ENCODE measurements around the gene HAGHL. TPM values are rescaled to one million over a fixed set of nuclear protein-coding genes. Genes with fewer than 3 reads are reported as not detected.

Gene HAGHL
- total RNA-seq, 1 experiment from 2014 or later: 74.8 TPM

GRCh38 chr16:732332-732731, 5.4 kb downstream of the HAGHL start:
- no peaks in the 10 kb centered on the region for H4K20me1 ChIP-seq (ENCODE audit: insufficient read depth)
- H3K79me2 ChIP-seq (ENCODE audit: insufficient read depth, low read length): peaks cover 19% of the 10 kb centered on the region; the same call in 1 of the 2 replicates
- DNase-seq (ENCODE audit: low read depth, low spot score) (no peak), ATAC-seq (no peak)
- no peak overlapping the region for H3K9ac ChIP-seq (ENCODE audit: low read length)
- TF ChIP-seq, protein P1, sequence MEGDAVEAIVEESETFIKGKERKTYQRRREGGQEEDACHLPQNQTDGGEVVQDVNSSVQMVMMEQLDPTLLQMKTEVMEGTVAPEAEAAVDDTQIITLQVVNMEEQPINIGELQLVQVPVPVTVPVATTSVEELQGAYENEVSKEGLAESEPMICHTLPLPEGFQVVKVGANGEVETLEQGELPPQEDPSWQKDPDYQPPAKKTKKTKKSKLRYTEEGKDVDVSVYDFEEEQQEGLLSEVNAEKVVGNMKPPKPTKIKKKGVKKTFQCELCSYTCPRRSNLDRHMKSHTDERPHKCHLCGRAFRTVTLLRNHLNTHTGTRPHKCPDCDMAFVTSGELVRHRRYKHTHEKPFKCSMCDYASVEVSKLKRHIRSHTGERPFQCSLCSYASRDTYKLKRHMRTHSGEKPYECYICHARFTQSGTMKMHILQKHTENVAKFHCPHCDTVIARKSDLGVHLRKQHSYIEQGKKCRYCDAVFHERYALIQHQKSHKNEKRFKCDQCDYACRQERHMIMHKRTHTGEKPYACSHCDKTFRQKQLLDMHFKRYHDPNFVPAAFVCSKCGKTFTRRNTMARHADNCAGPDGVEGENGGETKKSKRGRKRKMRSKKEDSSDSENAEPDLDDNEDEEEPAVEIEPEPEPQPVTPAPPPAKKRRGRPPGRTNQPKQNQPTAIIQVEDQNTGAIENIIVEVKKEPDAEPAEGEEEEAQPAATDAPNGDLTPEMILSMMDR (IDR thresholded peaks at IDR 0.05 in 2 of 3, conservative IDR thresholded peaks at IDR 0.05 in 1 of 3; ENCODE audit: borderline replicate concordance in 1 of 3, insufficient read depth in 1 of 3, low read depth in 2 of 3, low read length in 2 of 3): no peak
- TF ChIP-seq SIN3A (IDR thresholded peaks at IDR 0.05; ENCODE audit: low read depth) (no peak), POLR2AphosphoS5 (IDR thresholded peaks at IDR 0.05; ENCODE audit: low read depth, low read length) (no peak), RAD21 (IDR thresholded peaks at IDR 0.05; ENCODE audit: low read depth) (no peak)
- intact Hi-C loops (cut with micrococcal nuclease): no loop called here
- H2AFZ ChIP-seq (ENCODE audit: low read depth, low read length, poor library complexity, severe bottlenecking): no peak overlapping the region
- H3K27me3 ChIP-seq (ENCODE audit: insufficient read depth, low read length): no peaks in the 10 kb centered on the region
- no peak overlapping the region for H3K4me2 ChIP-seq (ENCODE audit: low read length)
- H3K27ac ChIP-seq (ENCODE audit: low read depth, low read length): 0 out of 2 replicates have a peak overlapping the region, but pooled peaks have one; percentile 11
- ChIA-PET POLR2A (interaction anchor here (0.6 to 1.4 kb wide), 2 partner anchors 9 to 13 kb away, joined by 3 read pairs; partner anchors contain the start of gene CIAO3), RAD21 (ENCODE audit: low non-redundant PET in 1 of 2, low total read pairs in 2 of 2, uncharacterized antibody in 2 of 2, unreplicated experiment in 2 of 2) (interaction anchor here in 1 of 2 experiments (0.6 kb wide), 1 partner anchor 100 kb away, joined by 3 read pairs; no protein-coding TSS in a partner anchor), CTCF (no interaction called here)
- no TSS peak for BruUV-seq (replicated peaks)
- no peaks in the 10 kb centered on the region for H3K9me2 ChIP-seq (ENCODE audit: insufficient read depth)
- H3K36me3 ChIP-seq (ENCODE audit: control insufficient read depth in 1 of 2, insufficient read depth in 2 of 2, low read length in 2 of 2): peaks cover 6 to 13% of the 10 kb centered on the region in 2 experiments
- H3K9me3 ChIP-seq (ENCODE audit: control insufficient read depth in 1 of 2, insufficient read depth in 1 of 2, low read depth in 1 of 2, low read length in 2 of 2): no peaks in the 10 kb centered on the region
- H3K4me1 ChIP-seq (ENCODE audit: control insufficient read depth in 1 of 2, insufficient read depth in 2 of 2, low read length in 2 of 2): peaks cover 0 to 14% of the 10 kb centered on the region in 2 experiments; a peak in 3 of 4 replicates
- no peak overlapping the region for H3K4me3 ChIP-seq (replicated peaks in 1 of 2; ENCODE audit: low read depth in 1 of 2, low read length in 2 of 2)

- Histone ChIP-seq H3K36me3 (ENCODE audit: control insufficient read depth in 1 of 2, insufficient read depth in 2 of 2, low read length in 2 of 2) (peaks cover 6 to 16% of the 10 kb centered on the region in 2 experiments), H3K9me2 (ENCODE audit: insufficient read depth) (no peaks in the 10 kb centered on the region), H4K20me1 (ENCODE audit: insufficient read depth) (no peaks in the 10 kb centered on the region), H2AFZ (ENCODE audit: low read depth, low read length, poor library complexity, severe bottlenecking) (no peak overlapping the region), H3K9ac (ENCODE audit: low read length) (no peak overlapping the region), H3K4me3 (replicated peaks in 1 of 2; ENCODE audit: low read depth in 1 of 2, low read length in 2 of 2) (no peak overlapping the region), H3K4me2 (ENCODE audit: low read length) (no peak overlapping the region), H3K9me3 (ENCODE audit: control insufficient read depth in 1 of 2, insufficient read depth in 1 of 2, low read depth in 1 of 2, low read length in 2 of 2) (no peaks in the 10 kb centered on the region), H3K4me1 (ENCODE audit: control insufficient read depth in 1 of 2, insufficient read depth in 2 of 2, low read length in 2 of 2) (peaks cover 0 to 13% of the 10 kb centered on the region in 2 experiments; a peak in 3 of 4 replicates), H3K27me3 (ENCODE audit: insufficient read depth, low read length) (no peaks in the 10 kb centered on the region), H3K79me2 (ENCODE audit: insufficient read depth, low read length) (peaks cover 15% of the 10 kb centered on the region; the same call in 1 of the 2 replicates), H3K27ac (ENCODE audit: low read depth, low read length) (0 out of 2 replicates have a peak overlapping the region, but pooled peaks have one; percentile 11)
- RAD21 ChIA-PET (ENCODE audit: low non-redundant PET in 1 of 2, low total read pairs in 2 of 2, uncharacterized antibody in 2 of 2, unreplicated experiment in 2 of 2): interaction anchor here in 1 of 2 experiments (0.6 kb wide), 1 partner anchor 99 kb away, joined by 3 read pairs; no protein-coding TSS in a partner anchor
- no peak for TF ChIP-seq SIN3A (IDR thresholded peaks at IDR 0.05; ENCODE audit: low read depth)
- TF ChIP-seq, protein P1 (IDR thresholded peaks at IDR 0.05 in 2 of 3, conservative IDR thresholded peaks at IDR 0.05 in 1 of 3; ENCODE audit: borderline replicate concordance in 1 of 3, insufficient read depth in 1 of 3, low read depth in 2 of 3, low read length in 2 of 3): peak in 2 of 3 experiments; percentile 38 to 44; a peak in 3 of 6 replicates
- POLR2A ChIA-PET: interaction anchor here (0.6 to 1.4 kb wide), 2 partner anchors 8 to 14 kb away, joined by 3 read pairs; partner anchors contain the start of gene CIAO3
- BruUV-seq (replicated peaks): no TSS peak
- no peak for ATAC-seq
- DNase-seq (ENCODE audit: low read depth, low spot score): no peak
- CTCF ChIA-PET: no interaction called here
- intact Hi-C loops (cut with micrococcal nuclease): no loop called here
Observed at GRCh38 chr16:732936-733335, 6.0 kb downstream of the HAGHL start.
